Mucosa of gallbladder (tissue), 1 donor: Measurements from ENCODE around the gene QSOX2. TPM values are rescaled to one million over a fixed set of nuclear protein-coding genes. Genes with fewer than 3 reads are reported as not detected.

Source experiments
- DNase-seq: peaks from one replicate; pipeline ENCODE4 v3.0.0-alpha.2; 2020; ENCODE audit warnings: low spot score
- total RNA-seq: library from RNA; stranded (reverse); gene quantifications from one replicate; pipeline ENCODE4 v1.2.1, GENCODE V29; 2021
- donor health status: DM: no; HTN: no; CAD: no.

Gene QSOX2
- total RNA-seq, 1 donor from 2014 or later: 8.4 TPM

- DNase-seq: no peak
Measured at GRCh38 chr9:136252846-136253245, 7.2 kb upstream of the QSOX2 start.

- DNase-seq: no peak
Measured at GRCh38 chr9:136252281-136252680, 6.7 kb upstream of the QSOX2 start.

- DNase-seq: no peak
Measured at GRCh38 chr9:136251264-136252115, 5.9 kb upstream of the QSOX2 start.

GRCh38 chr9:136250676-136251075 lies 5.1 kb upstream of the QSOX2 start:
- no peak for DNase-seq

- DNase-seq: no peak
Measured at GRCh38 chr9:136249877-136250559, 4.4 kb upstream of the QSOX2 start.

GRCh38 chr9:136248951-136249876 lies 3.6 kb upstream of the QSOX2 start:
- DNase-seq: no peak

GRCh38 chr9:136247947-136248637 lies 2.5 kb upstream of the QSOX2 start:
- no peak for DNase-seq

- DNase-seq: no peak
Measured at GRCh38 chr9:136247551-136247916, 1.9 kb upstream of the QSOX2 start.

- no peak for DNase-seq
Measured at GRCh38 chr9:136246849-136247550, 1.4 kb upstream of the QSOX2 start.

- DNase-seq: no peak
Measured at GRCh38 chr9:136244969-136245218, 718 bp downstream of the QSOX2 start.

GRCh38 chr9:136244122-136244968 lies 1.3 kb downstream of the QSOX2 start:
- DNase-seq: no peak

GRCh38 chr9:136243631-136244030 lies 2.0 kb downstream of the QSOX2 start:
- DNase-seq: no peak

- DNase-seq: no peak
Measured at GRCh38 chr9:136242918-136243525, 2.6 kb downstream of the QSOX2 start.

GRCh38 chr9:136242248-136242647 lies 3.4 kb downstream of the QSOX2 start:
- no peak for DNase-seq

- no peak for DNase-seq
Measured at GRCh38 chr9:136241542-136241941, 4.1 kb downstream of the QSOX2 start.

GRCh38 chr9:136240941-136241340 lies 4.7 kb downstream of the QSOX2 start:
- DNase-seq: no peak

- DNase-seq: no peak
Measured at GRCh38 chr9:136239983-136240330, 5.7 kb downstream of the QSOX2 start.

- DNase-seq: no peak
Measured at GRCh38 chr9:136239135-136239982, 6.3 kb downstream of the QSOX2 start.

GRCh38 chr9:136238342-136238732 lies 7.3 kb downstream of the QSOX2 start:
- DNase-seq: no peak
